H1 (cell line): ENCODE results near the gene PPP1R9A. TPM values are rescaled to one million over a fixed set of nuclear protein-coding genes. Genes with fewer than 3 reads are reported as not detected.

Experiments used
- CTCF ChIA-PET: fragments of 300-600 bp; sonication (Branson Sonifier 250); formaldehyde crosslinking; loops from one replicate; lab custom pipeline; 2021; ENCODE audit not compliant: partially characterized antibody; lab: Charles Lee
- POLR2A ChIA-PET: fragments of 300-600 bp; sonication (Branson Sonifier 250); formaldehyde crosslinking; loops from one replicate; lab custom pipeline; 2021; ENCODE audit warnings: inconsistent platforms; ENCODE audit not compliant: partially characterized antibody; lab: Charles Lee
- DNase-seq, 2 experiments: peaks; one replicate each; pipeline versions ENCODE4 v3.0.0 to v3.0.0-alpha.2; 2010 to 2022; ENCODE audit warnings: low spot score in 2 of 2, low read depth in 1 of 2, mixed read lengths in 1 of 2
- FAIRE-seq: peaks from 2 replicates; lab custom pipeline; 2011; peaks lifted over from hg19 to GRCh38; lab: Jason Lieb, UNC
- H2AFZ ChIP-seq: 2 replicates; pipeline ENCODE4 v1.8.1; 2012; ENCODE audit warnings: low read length, inconsistent platforms
- H2AK5ac ChIP-seq: 2 replicates; pipeline ENCODE4 v1.6.1; 2013; ENCODE audit warnings: low read depth, low read length
- H2BK120ac ChIP-seq: replicated peaks from 2 replicates; pipeline ENCODE3; 2013; ENCODE audit warnings: low read depth, low read length, inconsistent platforms
- H2BK12ac ChIP-seq: 2 replicates; pipeline ENCODE4 v1.6.1; 2013; ENCODE audit warnings: low read depth, low read length
- H2BK15ac ChIP-seq: 2 replicates; pipeline ENCODE4 v1.6.1; 2013; ENCODE audit warnings: low read length
- H2BK20ac ChIP-seq: 2 replicates; pipeline ENCODE4 v1.6.1; 2013; ENCODE audit warnings: low read length
- H2BK5ac ChIP-seq: 2 replicates; pipeline ENCODE4 v1.6.1; 2013; ENCODE audit warnings: low read depth, low read length
- H3K14ac ChIP-seq: 2 replicates; pipeline ENCODE4 v1.6.1; 2013; ENCODE audit warnings: inconsistent platforms; ENCODE audit not compliant: insufficient read length
- H3K18ac ChIP-seq: 2 replicates; pipeline ENCODE4 v1.6.1; 2013; ENCODE audit warnings: low read length; ENCODE audit errors: extremely low read depth
- H3K23ac ChIP-seq: 2 replicates; pipeline ENCODE4 v1.6.1; 2013; ENCODE audit warnings: inconsistent platforms; ENCODE audit not compliant: insufficient read length
- H3K23me2 ChIP-seq: 2 replicates; pipeline ENCODE4 v1.6.1; 2013; ENCODE audit warnings: low read depth, low read length
- H3K27ac ChIP-seq: 2 replicates; pipeline ENCODE4 v1.6.1; 2011; ENCODE audit warnings: low read depth, low read length, inconsistent platforms
- H3K27me3 ChIP-seq, 4 experiments: replicated peaks in 1 of 4; 1 replicate in 1 of 4; 2 replicates in 3 of 4; pipeline versions ENCODE4 v1.6.1 to v1.8.1; 2011 to 2013; ENCODE audit warnings: low read length in 3 of 4, mild to moderate bottlenecking in 3 of 4, inconsistent platforms in 2 of 4, mixed read lengths in 2 of 4, moderate library complexity in 1 of 4; ENCODE audit not compliant: control insufficient read depth in 3 of 4, insufficient read depth in 3 of 4; ENCODE audit errors: extremely low read depth in 1 of 4
- H3K36me3 ChIP-seq, 4 experiments: 2 replicates each; pipeline versions ENCODE4 v1.6.1 to v1.8.1; 2011 to 2013; ENCODE audit warnings: mild to moderate bottlenecking in 4 of 4, low read length in 3 of 4, moderate library complexity in 2 of 4, control low read depth in 1 of 4, inconsistent platforms in 1 of 4; ENCODE audit not compliant: insufficient read depth in 4 of 4, control insufficient read depth in 2 of 4
- H3K4ac ChIP-seq: replicated peaks from 2 replicates; pipeline ENCODE3; 2013; ENCODE audit warnings: low read length, low read depth, mixed read lengths, inconsistent platforms; ENCODE audit not compliant: insufficient read length
- H3K4me1 ChIP-seq, 4 experiments: replicated peaks in 1 of 4; 1 replicate in 1 of 4; 2 replicates in 3 of 4; pipeline versions ENCODE4 v1.6.1 to v1.8.1; 2011 to 2013; ENCODE audit warnings: low read length in 3 of 4, inconsistent platforms in 2 of 4, mixed read lengths in 1 of 4; ENCODE audit not compliant: insufficient read depth in 4 of 4, control insufficient read depth in 3 of 4
- H3K4me2 ChIP-seq, 2 experiments: 2 replicates each; pipeline versions ENCODE4 v1.6.1 to v1.8.1; 2011 to 2013; ENCODE audit warnings: low read depth in 2 of 2, low read length in 2 of 2, control low read depth in 1 of 2, inconsistent platforms in 1 of 2, mild to moderate bottlenecking in 1 of 2; ENCODE audit not compliant: insufficient read depth in 1 of 2
- H3K4me3 ChIP-seq, 4 experiments: fragments of 200-600, 300-600 bp in 1 of 4; sonication (generic), shearing (Covaris generic), sonication (Bioruptor Twin) in 1 of 4; 2 replicates each; pipeline versions ENCODE4 v1.5.1 to v1.8.1; 2011 to 2016; ENCODE audit warnings: low read length in 4 of 4, low read depth in 3 of 4, control low read depth in 2 of 4, inconsistent platforms in 2 of 4, mild to moderate bottlenecking in 2 of 4, mixed read lengths in 1 of 4, moderate library complexity in 1 of 4; ENCODE audit not compliant: insufficient read depth in 2 of 4; ENCODE audit errors: extremely low read depth in 1 of 4
- H3K56ac ChIP-seq: replicated peaks from 2 replicates; pipeline ENCODE3; 2013; ENCODE audit warnings: low read depth, mild to moderate bottlenecking, mixed read lengths, low read length, inconsistent platforms; ENCODE audit not compliant: insufficient read length
- H3K79me1 ChIP-seq: 2 replicates; pipeline ENCODE4 v1.6.1; 2013; ENCODE audit warnings: low read depth, low read length, control low read depth
- H3K79me2 ChIP-seq, 2 experiments: 2 replicates each; pipeline versions ENCODE4 v1.6.1 to v1.8.1; 2012 to 2013; ENCODE audit warnings: low read length in 2 of 2, mild to moderate bottlenecking in 2 of 2, inconsistent platforms in 1 of 2; ENCODE audit not compliant: insufficient read depth in 2 of 2, control insufficient read depth in 1 of 2
- H3K9ac ChIP-seq, 4 experiments: replicated peaks in 1 of 4; 1 replicate in 1 of 4; 2 replicates in 3 of 4; pipeline versions ENCODE4 v1.6.1 to v1.8.1; 2011 to 2013; ENCODE audit warnings: low read depth in 3 of 4, low read length in 3 of 4, control low read depth in 2 of 4, mild to moderate bottlenecking in 2 of 4, moderate library complexity in 2 of 4, inconsistent platforms in 1 of 4; ENCODE audit errors: extremely low read depth in 1 of 4
- H3K9me3 ChIP-seq, 2 experiments: 2 replicates each; pipeline versions ENCODE4 v1.6.1 to v1.8.1; 2012 to 2013; ENCODE audit warnings: mild to moderate bottlenecking in 2 of 2, moderate library complexity in 2 of 2, control low read depth in 1 of 2, inconsistent platforms in 1 of 2, low read depth in 1 of 2, low read length in 1 of 2, mixed read lengths in 1 of 2; ENCODE audit not compliant: insufficient read depth in 2 of 2
- H4K20me1 ChIP-seq, 2 experiments: replicated peaks in 1 of 2; 2 replicates each; pipeline versions ENCODE3 to v1.8.1; 2011 to 2013; ENCODE audit warnings: inconsistent platforms in 2 of 2, low read length in 2 of 2, mild to moderate bottlenecking in 1 of 2; ENCODE audit not compliant: insufficient read depth in 2 of 2, control insufficient read depth in 1 of 2
- H4K5ac ChIP-seq: 2 replicates; pipeline ENCODE4 v1.6.1; 2013; ENCODE audit warnings: low read length, low read depth, mixed read lengths, inconsistent platforms; ENCODE audit not compliant: insufficient read length
- H4K8ac ChIP-seq: 2 replicates; pipeline ENCODE4 v1.8.0; 2013; ENCODE audit warnings: mild to moderate bottlenecking, moderate library complexity, low read length, inconsistent platforms; ENCODE audit not compliant: insufficient read depth; ENCODE audit errors: extremely low read depth
- H4K91ac ChIP-seq: replicated peaks from 2 replicates; pipeline ENCODE3; 2013; ENCODE audit warnings: low read length, mixed read lengths, inconsistent platforms; ENCODE audit not compliant: insufficient read length
- CEBPB ChIP-seq: IDR thresholded peaks from 2 replicates; pipeline ENCODE4 v1.6.1; 2012; ENCODE audit warnings: low read depth, low read length
- GTF2F1 ChIP-seq: IDR thresholded peaks from 2 replicates; pipeline ENCODE4 v1.6.1; 2012; ENCODE audit warnings: low read depth, low read length, improper control_type of control experiment, borderline replicate concordance
- NANOG ChIP-seq: IDR thresholded peaks from 2 replicates; pipeline ENCODE4 v1.6.1; 2011; ENCODE audit warnings: low read length, low read depth, mild to moderate bottlenecking, inconsistent platforms; ENCODE audit not compliant: insufficient read depth, poor library complexity, severe bottlenecking
- POU5F1 ChIP-seq: IDR thresholded peaks from 2 replicates; pipeline ENCODE4 v1.6.1; 2011; ENCODE audit warnings: low read depth, mild to moderate bottlenecking, low read length, moderate library complexity
- RBBP5 ChIP-seq: IDR thresholded peaks from 2 replicates; pipeline ENCODE4 v1.7.1; 2012; ENCODE audit warnings: low read depth, mild to moderate bottlenecking, inconsistent platforms, low read length, moderate library complexity, borderline replicate concordance
- RFX5 ChIP-seq: IDR thresholded peaks from 2 replicates; pipeline ENCODE4 v1.6.1; 2011; ENCODE audit warnings: low read depth, low read length, improper control_type of control experiment, borderline replicate concordance
- TBP ChIP-seq: IDR thresholded peaks from 2 replicates; pipeline ENCODE4 v1.6.1; 2011; ENCODE audit warnings: low read depth, low read length, improper control_type of control experiment
- TCF12 ChIP-seq: IDR thresholded peaks from 2 replicates; pipeline ENCODE4 v1.6.1; 2011; ENCODE audit warnings: low read depth, mild to moderate bottlenecking, low read length
- YY1 ChIP-seq: IDR thresholded peaks from 2 replicates; pipeline ENCODE4 v1.6.1; 2011; ENCODE audit warnings: low read depth, mild to moderate bottlenecking, low read length
- WGBS, 2 experiments: shearing (Covaris generic) in 1 of 2; methylation state at CpG; one replicate each; pipeline versions ENCODE4 v1.1.6 to v1.1.7; 2013 to 2015; ENCODE audit warnings: low lambda C conversion rate in 2 of 2, mixed read lengths in 2 of 2, inconsistent platforms in 1 of 2, low coverage in 1 of 2, missing lambda C conversion rate in 1 of 2; ENCODE audit not compliant: insufficient replicate concordance in 2 of 2, insufficient coverage in 1 of 2, insufficient read length in 1 of 2; ENCODE audit errors: extremely low coverage in 1 of 2, missing lambda C conversion rate in 1 of 2; 5-methylcytosine and 5-hydroxymethylcytosine counted together
- polyA plus RNA-seq, 7 experiments: library from polyadenylated mRNA; depleted of rRNA in 3 of 7; stranded (reverse) in 5 of 7; unstranded in 2 of 7; fragments of >200 nt in 5 of 7; fragments of 200-250 nt in 2 of 7; gene quantifications; 1 replicate in 5 of 7; 2 replicates in 1 of 7; 4 replicates in 1 of 7; pipeline versions ENCODE4 v1.2.1 to v1.2.3, GENCODE V29; 2011 to 2013; ENCODE audit warnings: missing spikeins in 2 of 7, mixed read lengths in 2 of 7
- total RNA-seq: library from RNA; stranded (reverse); fragmentation: NEBNext Ultra II Directional; extraction: Animal tissue kit (Norgen Biotek cat#: 25700); gene quantifications from 2 replicates; pipeline ENCODE4 v1.2.1, GENCODE V29; 2021

Gene PPP1R9A
- total and polyA plus RNA-seq, 2 of the 8 experiments (the other 6 are each of a cell fraction or from before 2014, with no cell fraction given) = 3.0 to 20.3 TPM

- Histone ChIP-seq H3K4me2 (no peak overlapping the region), H4K5ac (no peak overlapping the region)
- TF ChIP-seq GTF2F1 (no peak), RFX5 (no peak), NANOG (no peak), TCF12 (no peak), TBP (no peak), RBBP5 (no peak), CEBPB (no peak), POU5F1 (no peak), YY1 (no peak)
Observed at GRCh38 chr7:95097291-95097690, 189.9 kb downstream of the PPP1R9A start.

More at GRCh38 chr7:95097291-95097690, 189.9 kb downstream of the PPP1R9A start:
- Histone ChIP-seq H4K8ac (no peak overlapping the region), H3K18ac (no peak overlapping the region), H2BK20ac (no peak overlapping the region), H2AFZ (no peak overlapping the region), H3K4me3 (no peak overlapping the region), H2AK5ac (no peak overlapping the region), H3K9ac (no peak overlapping the region), H3K79me1 (no peaks in the 10 kb centered on the region), H4K91ac (no peak overlapping the region), H3K56ac (no peak overlapping the region), H4K20me1 (no peaks in the 10 kb centered on the region), H2BK15ac (no peak overlapping the region), H3K36me3 (no peaks in the 10 kb centered on the region), H2BK120ac (no peak overlapping the region), H3K23me2 (no peaks in the 10 kb centered on the region), H3K9me3 (no peaks in the 10 kb centered on the region), H3K4me1 (peaks cover 0 to 2% (median 0%) of the 10 kb centered on the region in 4 experiments; a peak in 1 of 7 replicates), H3K4ac (no peak overlapping the region), H2BK12ac (no peak overlapping the region), H3K14ac (no peak overlapping the region), H2BK5ac (no peak overlapping the region), H3K79me2 (no peaks in the 10 kb centered on the region), H3K27me3 (no peaks in the 10 kb centered on the region), H3K23ac (no peak overlapping the region), H3K27ac (no peak overlapping the region)
- FAIRE-seq (no peak), DNase-seq (no peak)
- ChIA-PET CTCF (no interaction called here), POLR2A (no interaction called here)
- WGBS, 2 experiments = 88% methylated on average over 3 of the region's 3 CpGs; no CpG with 5 or more reads in 1 of the 2 experiments
